Liver (tissue), 9 donors: ENCODE results near the gene SEC24C. TPM values are rescaled to one million over a fixed set of nuclear protein-coding genes. Genes with fewer than 3 reads are reported as not detected.

Source experiments
- DNase-seq: peaks from one replicate; pipeline ENCODE4 v3.0.0-alpha.2; 2017; ENCODE audit warnings: low spot score
- H3K27ac ChIP-seq, 2 donors: one replicate each; pipeline ENCODE4 v1.7.0; 2013; ENCODE audit warnings: inconsistent platforms in 2 of 2, low read length in 2 of 2, control low read depth in 1 of 2, low read depth in 1 of 2, mild to moderate bottlenecking in 1 of 2
- H3K27me3 ChIP-seq, 4 donors: one replicate each; pipeline versions ENCODE4 v1.6.1 to v1.7.0; 2013; ENCODE audit warnings: low read length in 3 of 4, inconsistent platforms in 1 of 4, mild to moderate bottlenecking in 1 of 4, moderate library complexity in 1 of 4; ENCODE audit not compliant: control insufficient read depth in 4 of 4, insufficient read depth in 4 of 4
- H3K36me3 ChIP-seq, 4 donors: one replicate each; pipeline versions ENCODE4 v1.6.1 to v1.7.0; 2013; ENCODE audit warnings: low read length in 3 of 4, mild to moderate bottlenecking in 3 of 4, low read depth in 1 of 4, moderate library complexity in 1 of 4; ENCODE audit not compliant: control insufficient read depth in 4 of 4, insufficient read depth in 3 of 4
- H3K4me1 ChIP-seq, 4 donors: one replicate each; pipeline versions ENCODE4 v1.6.1 to v1.7.0; 2013; ENCODE audit warnings: low read length in 3 of 4, mild to moderate bottlenecking in 3 of 4, moderate library complexity in 1 of 4; ENCODE audit not compliant: control insufficient read depth in 4 of 4, insufficient read depth in 4 of 4
- H3K4me3 ChIP-seq, 3 donors: one replicate each; pipeline versions ENCODE4 v1.6.1 to v1.7.0; 2013; ENCODE audit warnings: low read length in 3 of 3, control low read depth in 1 of 3, low read depth in 1 of 3, mild to moderate bottlenecking in 1 of 3
- H3K9ac ChIP-seq, 2 donors: one replicate each; pipeline ENCODE4 v1.7.0; 2013; ENCODE audit warnings: low read length in 2 of 2, mild to moderate bottlenecking in 2 of 2, moderate library complexity in 2 of 2, control low read depth in 1 of 2, low read depth in 1 of 2
- H3K9me3 ChIP-seq, 4 donors: one replicate each; pipeline versions ENCODE4 v1.6.1 to v1.7.0; 2013; ENCODE audit warnings: low read length in 3 of 4; ENCODE audit not compliant: control insufficient read depth in 4 of 4
- ATF3 ChIP-seq: IDR thresholded peaks from 2 replicates; pipeline ENCODE4 v1.6.1; 2016; ENCODE audit warnings: antibody characterized with exemption
- CTCF ChIP-seq: fragments of 150-350 bp; IDR thresholded peaks from 2 replicates; pipeline ENCODE4 v1.5.1; 2017; ENCODE audit warnings: improper control_type of control experiment, low read depth, low read length; ENCODE audit not compliant: missing input control
- EGR1 ChIP-seq, 2 donors: IDR thresholded peaks; 2 replicates each; pipeline ENCODE4 v1.6.1; 2016 to 2018; ENCODE audit warnings: antibody characterized with exemption in 2 of 2, low read depth in 2 of 2
- FOXA1 ChIP-seq: IDR thresholded peaks from 2 replicates; pipeline ENCODE4 v1.6.1; 2016; ENCODE audit warnings: antibody characterized with exemption
- FOXA2 ChIP-seq: IDR thresholded peaks from 2 replicates; pipeline ENCODE4 v1.6.1; 2016; ENCODE audit warnings: antibody characterized with exemption
- GABPA ChIP-seq, 2 donors: IDR thresholded peaks in 1 of 2; conservative IDR thresholded peaks in 1 of 2; 2 replicates each; pipeline ENCODE4 v1.6.1; 2016; ENCODE audit warnings: antibody characterized with exemption in 2 of 2, mild to moderate bottlenecking in 1 of 2, moderate library complexity in 1 of 2
- HNF4A ChIP-seq, 2 donors: conservative IDR thresholded peaks; 2 replicates each; pipeline ENCODE4 v1.6.1; 2016; ENCODE audit warnings: antibody characterized with exemption in 2 of 2, mild to moderate bottlenecking in 2 of 2
- HNF4G ChIP-seq: IDR thresholded peaks from 2 replicates; pipeline ENCODE4 v1.6.1; 2016; ENCODE audit warnings: antibody characterized with exemption
- JUND ChIP-seq, 2 donors: IDR thresholded peaks; 2 replicates each; pipeline ENCODE4 v1.6.1; 2016; ENCODE audit warnings: antibody characterized with exemption in 2 of 2
- MAX ChIP-seq: IDR thresholded peaks from 2 replicates; pipeline ENCODE4 v1.6.1; 2016; ENCODE audit warnings: antibody characterized with exemption
- NR2F2 ChIP-seq: IDR thresholded peaks from 2 replicates; pipeline ENCODE4 v1.6.1; 2016; ENCODE audit warnings: antibody characterized with exemption
- RAD21 ChIP-seq, 2 donors: IDR thresholded peaks; 2 replicates each; pipeline ENCODE4 v1.6.1; 2016; ENCODE audit warnings: antibody characterized with exemption in 2 of 2, mild to moderate bottlenecking in 2 of 2
- REST ChIP-seq: IDR thresholded peaks from 2 replicates; pipeline ENCODE4 v1.6.1; 2016; ENCODE audit warnings: antibody characterized with exemption, mild to moderate bottlenecking
- RXRA ChIP-seq, 2 donors: IDR thresholded peaks; 2 replicates each; pipeline ENCODE4 v1.6.1; 2017 to 2018; ENCODE audit warnings: antibody characterized with exemption in 2 of 2, mild to moderate bottlenecking in 1 of 2
- SP1 ChIP-seq: IDR thresholded peaks from 2 replicates; pipeline ENCODE4 v1.6.1; 2018; ENCODE audit warnings: antibody characterized with exemption, mild to moderate bottlenecking
- TAF1 ChIP-seq: conservative IDR thresholded peaks from 2 replicates; pipeline ENCODE4 v1.6.1; 2016; ENCODE audit warnings: antibody characterized with exemption, mild to moderate bottlenecking
- YY1 ChIP-seq: IDR thresholded peaks from 2 replicates; pipeline ENCODE4 v1.6.1; 2016; ENCODE audit warnings: antibody characterized with exemption, mild to moderate bottlenecking
- ZBTB33 ChIP-seq: IDR thresholded peaks from 2 replicates; pipeline ENCODE4 v1.6.1; 2016; ENCODE audit warnings: antibody characterized with exemption
- WGBS: extraction: QIAGEN DNeasy Blood & Tissue Kit; methylation state at CpG from one replicate; pipeline ENCODE4 v1.1.7; 2013; 5-methylcytosine and 5-hydroxymethylcytosine counted together
- polyA plus RNA-seq, 2 donors: library from polyadenylated mRNA; stranded (reverse) in 1 of 2; unstranded in 1 of 2; fragments of 200-250 nt in 1 of 2; fragments of >200 nt in 1 of 2; fragmentation: Nextera tagmentation in 1 of 2; extraction: Ambion mirVana in 1 of 2; gene quantifications; one replicate each; pipeline versions ENCODE4 v1.2.1 to v1.2.3, GENCODE V29; 2013 to 2015
- total RNA-seq, 2 donors: library from RNA; depleted of rRNA; stranded (reverse); fragments of >200 nt; gene quantifications; one replicate each; pipeline ENCODE4 v1.2.3, GENCODE V29; 2014
- donor health status: healthy.
- donor health status: healthy.
- donor health status: healthy.
- donor health status: healthy.
- donor health status: healthy.

The SEC24C gene
- total and polyA plus RNA-seq, 4 donors, result 15.0 to 48.1 (median 40.9) TPM

GRCh38 chr10:73801253-73801590, 57.0 kb downstream of the SEC24C start:
- Histone ChIP-seq H3K27me3 (no peaks in the 10 kb centered on the region), H3K27ac (no peak overlapping the region), H3K9me3 (no peaks in the 10 kb centered on the region), H3K36me3 (peaks cover 20 to 87% (median 67%) of the 10 kb centered on the region in 4 donors), H3K4me1 (no peaks in the 10 kb centered on the region), H3K9ac (no peak overlapping the region), H3K4me3 (no peak overlapping the region)
- no peak for DNase-seq
- TF ChIP-seq RXRA (IDR thresholded peaks at IDR 0.05) (no peak), JUND (IDR thresholded peaks at IDR 0.05) (no peak), GABPA (IDR thresholded peaks at IDR 0.05 in 1 of 2, conservative IDR thresholded peaks at IDR 0.05 in 1 of 2) (no peak), FOXA2 (no peak), YY1 (no peak), RAD21 (IDR thresholded peaks at IDR 0.05) (no peak), FOXA1 (no peak), HNF4G (no peak), ZBTB33 (no peak), MAX (no peak), CTCF (no peak), NR2F2 (no peak), ATF3 (no peak), EGR1 (IDR thresholded peaks at IDR 0.05; ENCODE audit: low read depth in 2 of 2) (no peak), HNF4A (conservative IDR thresholded peaks at IDR 0.05) (no peak), TAF1 (no peak)
- 96% methylated on average over 13 of the region's 13 CpGs for WGBS

GRCh38 chr10:73802276-73802991, 58.3 kb downstream of the SEC24C start:
- Histone ChIP-seq H3K27me3 (no peaks in the 10 kb centered on the region), H3K9me3 (no peaks in the 10 kb centered on the region), H3K4me3 (no peak overlapping the region), H3K36me3 (peaks cover 17 to 83% (median 68%) of the 10 kb centered on the region in 4 donors), H3K9ac (no peak overlapping the region), H3K4me1 (peaks cover 0 to 4% (median 0%) of the 10 kb centered on the region in 4 donors), H3K27ac (no peak overlapping the region)
- 90% methylated on average over 11 of the region's 11 CpGs for WGBS
- no peak for TF ChIP-seq EGR1 (IDR thresholded peaks at IDR 0.05; ENCODE audit: low read depth in 2 of 2)
- no peak for TF ChIP-seq NR2F2
- no peak for TF ChIP-seq SP1
- TF ChIP-seq HNF4A (conservative IDR thresholded peaks at IDR 0.05), result no peak
- TF ChIP-seq REST, result no peak
- TF ChIP-seq GABPA (IDR thresholded peaks at IDR 0.05 in 1 of 2, conservative IDR thresholded peaks at IDR 0.05 in 1 of 2), result no peak
- no peak for TF ChIP-seq FOXA1
- no peak for TF ChIP-seq YY1
- no peak for TF ChIP-seq HNF4G
- TF ChIP-seq TAF1, result no peak
- no peak for TF ChIP-seq FOXA2
- no peak for TF ChIP-seq ATF3
- no peak for TF ChIP-seq ZBTB33
- no peak for TF ChIP-seq CTCF
- TF ChIP-seq RXRA (IDR thresholded peaks at IDR 0.05), result no peak
- DNase-seq, result no peak
